Coronary artery (tissue), 2 donors: Measurements from ENCODE around the gene NAT14.

Source experiments
- DNase-seq: peaks from one replicate; pipeline ENCODE4 v3.0.0-alpha.2; 2017; ENCODE audit warnings: low spot score
- H3K27ac ChIP-seq, 2 donors: fragments of 200-600 bp; sonication (generic); one replicate each; pipeline ENCODE4 v1.5.1; 2016 to 2019
- H3K4me3 ChIP-seq: fragments of 200-600 bp; sonication (generic); 2 replicates; pipeline ENCODE4 v1.5.1; 2016; ENCODE audit warnings: mild to moderate bottlenecking, moderate library complexity
- CTCF ChIP-seq: fragments of 200-600 bp; sonication (generic); IDR thresholded peaks from one replicate; pipeline ENCODE4 v1.5.1; 2019; ENCODE audit warnings: antibody characterized with exemption

The NAT14 gene

GRCh38 chr19:55471266-55471665 lies 13.7 kb upstream of the NAT14 start:
- Histone ChIP-seq H3K4me3 (no peak overlapping the region), H3K27ac (no peak overlapping the region)
- TF ChIP-seq CTCF = no peak
- no peak for DNase-seq

GRCh38 chr19:55472463-55472862 lies 12.5 kb upstream of the NAT14 start:
- no peak for DNase-seq
- no peak for TF ChIP-seq CTCF
- no peak overlapping the region for H3K27ac ChIP-seq
- no peak overlapping the region for H3K4me3 ChIP-seq

- TF ChIP-seq CTCF = no peak
- no peak for DNase-seq
- H3K4me3 ChIP-seq = no peak overlapping the region
- no peak overlapping the region for H3K27ac ChIP-seq
These were observed 11.6 kb upstream of the NAT14 start for GRCh38 chr19:55473225-55474012.

GRCh38 chr19:55474269-55475265 lies 10.4 kb upstream of the NAT14 start:
- TF ChIP-seq CTCF = no peak
- Histone ChIP-seq H3K4me3 (no peak overlapping the region), H3K27ac (no peak overlapping the region)
- no peak for DNase-seq

- Histone ChIP-seq H3K27ac (peak within 1 kb of the TSS; percentile 85 to 98), H3K4me3 (peak within 1 kb of the TSS; percentile 83)
- TF ChIP-seq CTCF = no peak
- DNase-seq = peak; percentile 98
These were observed 8.8 kb upstream of the NAT14 start, which contains the start of gene ZNF628 for GRCh38 chr19:55476100-55476775. Gene ZNF628 (plus strand): TSS chr19:55476617. CDS start chr19:55479911, 3,294 bp downstream.

- Histone ChIP-seq H3K27ac (no peak overlapping the region), H3K4me3 (peak overlapping the region; percentile 83)
- DNase-seq = no peak
- TF ChIP-seq CTCF = no peak
These were observed 7.1 kb upstream of the NAT14 start for GRCh38 chr19:55477905-55478304.
